VCaP (cell line): ENCODE data around the gene KPNA2.
"Not testable (repeated sequence)": the region's sequence is repeated elsewhere in the genome, so short reads cannot be mapped to it uniquely, and the experiment has no call there.

Experiments
- H3K27ac ChIP-seq: fragments of 450-650 bp; 2 replicates; pipeline ENCODE4 v1.5.1; 2017
- TF ChIP-seq, protein P1 (sequence below): fragments of 450-650 bp; conservative IDR thresholded peaks from 2 replicates; pipeline ENCODE4 v1.5.1; 2017; ENCODE audit warnings: mild to moderate bottlenecking, moderate library complexity

Gene KPNA2

GRCh38 chr17:68021963-68022362 is 13.6 kb upstream of the KPNA2 start:
- TF ChIP-seq, protein P1, sequence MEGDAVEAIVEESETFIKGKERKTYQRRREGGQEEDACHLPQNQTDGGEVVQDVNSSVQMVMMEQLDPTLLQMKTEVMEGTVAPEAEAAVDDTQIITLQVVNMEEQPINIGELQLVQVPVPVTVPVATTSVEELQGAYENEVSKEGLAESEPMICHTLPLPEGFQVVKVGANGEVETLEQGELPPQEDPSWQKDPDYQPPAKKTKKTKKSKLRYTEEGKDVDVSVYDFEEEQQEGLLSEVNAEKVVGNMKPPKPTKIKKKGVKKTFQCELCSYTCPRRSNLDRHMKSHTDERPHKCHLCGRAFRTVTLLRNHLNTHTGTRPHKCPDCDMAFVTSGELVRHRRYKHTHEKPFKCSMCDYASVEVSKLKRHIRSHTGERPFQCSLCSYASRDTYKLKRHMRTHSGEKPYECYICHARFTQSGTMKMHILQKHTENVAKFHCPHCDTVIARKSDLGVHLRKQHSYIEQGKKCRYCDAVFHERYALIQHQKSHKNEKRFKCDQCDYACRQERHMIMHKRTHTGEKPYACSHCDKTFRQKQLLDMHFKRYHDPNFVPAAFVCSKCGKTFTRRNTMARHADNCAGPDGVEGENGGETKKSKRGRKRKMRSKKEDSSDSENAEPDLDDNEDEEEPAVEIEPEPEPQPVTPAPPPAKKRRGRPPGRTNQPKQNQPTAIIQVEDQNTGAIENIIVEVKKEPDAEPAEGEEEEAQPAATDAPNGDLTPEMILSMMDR, result no peak
- no peak overlapping the region for H3K27ac ChIP-seq

DNA sequence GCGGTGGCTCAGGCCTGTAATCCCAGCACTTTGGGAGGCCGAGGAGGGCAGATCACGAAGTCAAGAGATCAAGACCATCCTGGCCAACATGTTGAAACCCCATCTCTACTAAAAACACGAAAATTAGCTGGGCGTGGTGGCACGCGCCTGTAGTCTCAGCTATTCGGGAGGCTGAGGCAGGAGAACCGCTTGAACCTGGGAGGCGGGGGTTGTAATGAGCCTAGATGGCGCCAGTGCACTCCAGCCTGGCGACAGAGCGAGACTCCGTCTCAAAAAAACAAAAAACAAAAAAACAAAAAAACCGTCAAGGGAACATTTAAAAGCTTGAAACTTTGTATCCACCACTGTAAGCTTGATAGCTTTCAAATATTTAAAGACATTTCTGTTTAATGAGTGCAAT is 13.0 kb upstream of the KPNA2 start:
- TF ChIP-seq, protein P1, result peak; percentile 21

DNA sequence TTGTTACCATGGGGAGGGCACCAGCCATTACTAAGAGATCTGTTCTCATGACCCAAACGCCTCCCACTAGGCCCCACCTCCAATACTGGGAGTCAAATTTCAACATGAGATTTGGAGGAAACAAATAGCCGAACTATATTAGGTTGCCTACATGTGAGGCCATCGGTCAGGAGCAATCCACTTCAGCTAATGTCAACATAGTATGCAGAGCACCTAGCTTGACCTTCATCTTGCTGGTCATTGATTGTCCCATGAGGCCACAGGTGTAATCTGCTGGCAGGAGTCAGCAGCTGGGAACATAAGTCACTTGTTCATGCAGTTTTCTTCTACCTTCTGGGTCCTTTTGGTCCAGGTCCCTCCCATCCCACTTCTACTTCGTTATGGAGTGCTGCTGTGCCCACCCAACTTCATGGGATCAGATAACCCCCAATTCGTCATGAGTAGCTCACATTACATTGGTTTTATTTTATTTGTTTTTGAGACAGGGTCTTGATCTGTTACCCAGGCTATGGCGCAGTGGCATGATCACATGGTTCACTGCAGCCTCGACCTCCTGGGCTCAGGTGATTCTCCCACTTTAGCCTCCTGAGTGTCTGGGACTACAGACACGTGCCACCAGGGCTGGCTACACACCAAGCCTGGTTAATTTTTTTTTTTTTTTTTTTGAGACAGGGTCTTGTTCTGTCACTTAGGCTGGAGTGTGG is 5.9 kb upstream of the KPNA2 start:
- TF ChIP-seq, protein P1, result no peak
- no peak overlapping the region for H3K27ac ChIP-seq

More for the DNA sequence above, 13.0 kb upstream of the KPNA2 start:
- H3K27ac ChIP-seq, result not testable (repeated sequence)

DNA sequence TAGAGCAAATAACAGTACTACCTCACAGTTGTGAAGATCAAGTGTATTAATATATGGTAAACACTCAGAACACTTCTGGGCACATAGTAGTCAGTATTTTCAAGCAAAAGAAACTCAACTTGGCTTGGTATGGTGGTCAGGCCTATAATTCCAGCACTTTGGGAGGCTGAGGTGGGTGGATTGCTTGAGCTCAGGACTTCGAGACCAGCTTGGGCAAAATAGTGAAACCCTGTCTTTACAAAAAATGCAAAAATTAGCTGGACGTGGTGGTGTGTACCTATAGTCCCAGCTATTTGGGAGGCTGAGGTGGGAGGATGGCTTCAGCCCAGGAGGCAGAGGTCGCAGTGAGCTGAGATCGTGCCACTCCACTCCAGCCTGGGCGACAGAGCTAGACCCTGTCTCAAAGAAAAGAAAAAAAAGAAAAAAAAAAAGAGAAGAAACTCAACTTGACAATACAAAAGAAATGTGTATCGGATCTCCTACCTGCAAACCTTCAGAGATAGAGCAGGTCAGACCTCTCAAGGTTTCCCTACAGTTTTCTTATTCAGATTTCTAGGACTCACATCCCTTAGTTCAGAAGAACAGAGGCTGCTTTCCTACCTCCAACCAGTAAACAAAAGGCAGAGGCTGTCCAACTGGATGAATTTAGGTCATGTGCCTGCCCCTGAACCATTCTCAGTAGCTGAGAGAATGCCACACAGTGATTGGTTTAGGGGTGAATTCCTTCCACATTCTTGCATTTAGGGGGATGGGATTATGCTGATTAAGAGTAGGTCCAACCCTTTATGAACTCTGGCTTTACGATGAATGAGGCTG is 1.7 kb upstream of the KPNA2 start:
- no peak overlapping the region for H3K27ac ChIP-seq
- TF ChIP-seq, protein P1, result no peak

DNA sequence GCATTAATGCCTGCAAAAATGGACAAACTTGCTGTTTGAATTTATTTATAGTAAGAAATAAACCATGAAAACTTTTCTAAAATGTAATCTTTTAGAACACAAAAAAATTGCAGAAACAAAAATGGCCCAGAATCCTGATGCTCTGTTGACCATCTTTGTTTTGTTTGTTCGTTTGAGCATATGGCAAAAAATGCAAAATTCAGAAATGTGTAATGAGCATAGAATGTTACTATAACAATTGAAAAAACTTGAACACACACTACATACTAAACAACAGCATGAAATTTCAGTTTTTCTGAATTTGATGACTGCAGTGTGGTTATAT is 1.1 kb upstream of the KPNA2 start:
- TF ChIP-seq, protein P1, result no peak

GRCh38 chr17:68035131-68035522 is 408 bp upstream of the KPNA2 start:
- TF ChIP-seq, protein P1, result no peak
- peak overlapping the region; percentile 62; the same call in 1 of the 2 replicates for H3K27ac ChIP-seq

More for the DNA sequence above, 1.1 kb upstream of the KPNA2 start:
- peak overlapping the region; percentile 62; the same call in 1 of the 2 replicates for H3K27ac ChIP-seq

GRCh38 chr17:68036304-68037147 is 991 bp downstream of the KPNA2 start:
- H3K27ac ChIP-seq, result peak overlapping the region; percentile 78
- TF ChIP-seq, protein P1, result no peak
